Activated CD8-positive, alpha-beta memory T cell treated with anti-CD3 and anti-CD28 coated beads for 48 hours (primary cell): ENCODE data around the gene CRHR2.

Experiments used
- DNase-seq, 3 experiments: peaks; one replicate each; pipeline ENCODE4 v3.0.0-alpha.2; 2020; ENCODE audit warnings: low read depth in 2 of 3, low spot score in 2 of 3

Gene CRHR2

GRCh38 chr7:30683306-30683705, 1.1 kb upstream of the CRHR2 start:
- DNase-seq: no peak

GRCh38 chr7:30681815-30682211, 443 bp downstream of the CRHR2 start:
- DNase-seq: no peak

- DNase-seq: no peak
Observed at GRCh38 chr7:30681331-30681797, 892 bp downstream of the CRHR2 start.

GRCh38 chr7:30679664-30680063, 2.6 kb downstream of the CRHR2 start:
- no peak for DNase-seq

- DNase-seq: no peak
Observed at GRCh38 chr7:30678805-30679204, 3.5 kb downstream of the CRHR2 start.

- DNase-seq: no peak
Observed at GRCh38 chr7:30674876-30675275, 7.4 kb downstream of the CRHR2 start.

- no peak for DNase-seq
Observed at GRCh38 chr7:30674420-30674819, 7.8 kb downstream of the CRHR2 start.

GRCh38 chr7:30671793-30672465, 10.3 kb downstream of the CRHR2 start:
- DNase-seq: no peak

GRCh38 chr7:30668102-30668501, 14.2 kb downstream of the CRHR2 start:
- DNase-seq: no peak

GRCh38 chr7:30667172-30667571, 15.1 kb downstream of the CRHR2 start:
- no peak for DNase-seq

GRCh38 chr7:30665449-30665848, 16.8 kb downstream of the CRHR2 start:
- DNase-seq: no peak

GRCh38 chr7:30665043-30665442, 17.2 kb downstream of the CRHR2 start:
- DNase-seq: no peak

GRCh38 chr7:30664184-30664885, 17.9 kb downstream of the CRHR2 start:
- no peak for DNase-seq

- DNase-seq: no peak
Observed at GRCh38 chr7:30663414-30663813, 18.8 kb downstream of the CRHR2 start.

GRCh38 chr7:30662431-30662939, 19.8 kb downstream of the CRHR2 start:
- DNase-seq: no peak

- no peak for DNase-seq
Observed at GRCh38 chr7:30661926-30662325, 20.3 kb downstream of the CRHR2 start.

GRCh38 chr7:30660331-30661255, 21.7 kb downstream of the CRHR2 start:
- no peak for DNase-seq

- DNase-seq: no peak
Observed at GRCh38 chr7:30659312-30659711, 22.9 kb downstream of the CRHR2 start.

GRCh38 chr7:30658479-30659074, 23.7 kb downstream of the CRHR2 start:
- DNase-seq: no peak

- DNase-seq: no peak
Observed at GRCh38 chr7:30657131-30657530, 25.1 kb downstream of the CRHR2 start.
